Measurements from ENCODE around the gene CHST12.
A peak's percentile ranks its signal among the peaks of the same experiment; 100 is the strongest.

The CHST12 gene

DNA sequence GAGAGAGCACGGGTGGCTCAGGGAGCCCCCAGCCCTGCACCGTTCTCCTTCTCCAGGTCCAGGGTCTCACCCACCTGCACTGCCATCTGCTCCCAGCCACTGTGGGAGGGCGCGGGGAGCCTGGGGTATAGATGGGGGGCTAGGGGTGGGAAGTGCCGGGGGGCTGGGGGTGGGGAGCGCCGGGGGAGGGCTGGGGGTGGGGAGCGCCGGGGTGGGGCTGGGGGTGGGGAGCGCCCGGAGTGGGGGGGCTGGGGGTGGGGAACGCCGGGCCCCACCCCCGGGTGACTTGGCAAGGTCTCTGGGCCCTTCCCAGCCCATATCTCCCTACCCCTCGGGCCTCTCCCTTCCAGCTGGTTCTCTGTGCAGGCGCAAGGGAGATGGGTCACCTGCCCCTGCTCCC lies 72.9 kb downstream of the CHST12 start, which contains the start of gene GRIFIN:
Gene GRIFIN, minus strand, starts transcription at position 101 of the 400 bp plus-strand sequence. Its CDS starts 15 bp downstream, at position 86.
- Histone ChIP-seq H3K27ac (ENCODE audit: low read length) (no peak within 1 kb of the TSS), H3K4me3 (ENCODE audit: low read length) (no peak within 1 kb of the TSS), H3K4me1 (ENCODE audit: low read length) (no peaks in the 10 kb centered on the region), H3K9ac (ENCODE audit: low read length) (no peak within 1 kb of the TSS), H3K9me3 (replicated peaks; ENCODE audit: insufficient read depth, low read length) (no peaks in the 10 kb centered on the region), H3K79me2 (ENCODE audit: low read length) (no peaks in the 10 kb centered on the region), H3K9me2 (replicated peaks; ENCODE audit: insufficient read depth, low read length) (no peaks in the 10 kb centered on the region), H3K4me2 (ENCODE audit: low read depth, low read length) (no peak within 1 kb of the TSS), H2AFZ (ENCODE audit: low read length) (no peak within 1 kb of the TSS), H4K20me1 (ENCODE audit: insufficient read depth, low read length) (no peaks in the 10 kb centered on the region), H3K36me3 (replicated peaks; ENCODE audit: insufficient read depth, low read length) (no peaks in the 10 kb centered on the region), H3F3A (ENCODE audit: insufficient read depth, low read length) (no peaks in the 10 kb centered on the region), H3K27me3 (replicated peaks; ENCODE audit: insufficient read depth, low read length) (peaks cover 66% of the 10 kb centered on the region)
- no peak for DNase-seq
- TF ChIP-seq EZH2 (optimal IDR thresholded peaks at IDR 0.05; ENCODE audit: low read depth, low read length) (no peak), EZH2phosphoT487 (IDR thresholded peaks at IDR 0.05; ENCODE audit: low read length) (no peak)
- TF ChIP-seq, protein P1, sequence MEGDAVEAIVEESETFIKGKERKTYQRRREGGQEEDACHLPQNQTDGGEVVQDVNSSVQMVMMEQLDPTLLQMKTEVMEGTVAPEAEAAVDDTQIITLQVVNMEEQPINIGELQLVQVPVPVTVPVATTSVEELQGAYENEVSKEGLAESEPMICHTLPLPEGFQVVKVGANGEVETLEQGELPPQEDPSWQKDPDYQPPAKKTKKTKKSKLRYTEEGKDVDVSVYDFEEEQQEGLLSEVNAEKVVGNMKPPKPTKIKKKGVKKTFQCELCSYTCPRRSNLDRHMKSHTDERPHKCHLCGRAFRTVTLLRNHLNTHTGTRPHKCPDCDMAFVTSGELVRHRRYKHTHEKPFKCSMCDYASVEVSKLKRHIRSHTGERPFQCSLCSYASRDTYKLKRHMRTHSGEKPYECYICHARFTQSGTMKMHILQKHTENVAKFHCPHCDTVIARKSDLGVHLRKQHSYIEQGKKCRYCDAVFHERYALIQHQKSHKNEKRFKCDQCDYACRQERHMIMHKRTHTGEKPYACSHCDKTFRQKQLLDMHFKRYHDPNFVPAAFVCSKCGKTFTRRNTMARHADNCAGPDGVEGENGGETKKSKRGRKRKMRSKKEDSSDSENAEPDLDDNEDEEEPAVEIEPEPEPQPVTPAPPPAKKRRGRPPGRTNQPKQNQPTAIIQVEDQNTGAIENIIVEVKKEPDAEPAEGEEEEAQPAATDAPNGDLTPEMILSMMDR (IDR thresholded peaks at IDR 0.05; ENCODE audit: low read length): no peak

DNA sequence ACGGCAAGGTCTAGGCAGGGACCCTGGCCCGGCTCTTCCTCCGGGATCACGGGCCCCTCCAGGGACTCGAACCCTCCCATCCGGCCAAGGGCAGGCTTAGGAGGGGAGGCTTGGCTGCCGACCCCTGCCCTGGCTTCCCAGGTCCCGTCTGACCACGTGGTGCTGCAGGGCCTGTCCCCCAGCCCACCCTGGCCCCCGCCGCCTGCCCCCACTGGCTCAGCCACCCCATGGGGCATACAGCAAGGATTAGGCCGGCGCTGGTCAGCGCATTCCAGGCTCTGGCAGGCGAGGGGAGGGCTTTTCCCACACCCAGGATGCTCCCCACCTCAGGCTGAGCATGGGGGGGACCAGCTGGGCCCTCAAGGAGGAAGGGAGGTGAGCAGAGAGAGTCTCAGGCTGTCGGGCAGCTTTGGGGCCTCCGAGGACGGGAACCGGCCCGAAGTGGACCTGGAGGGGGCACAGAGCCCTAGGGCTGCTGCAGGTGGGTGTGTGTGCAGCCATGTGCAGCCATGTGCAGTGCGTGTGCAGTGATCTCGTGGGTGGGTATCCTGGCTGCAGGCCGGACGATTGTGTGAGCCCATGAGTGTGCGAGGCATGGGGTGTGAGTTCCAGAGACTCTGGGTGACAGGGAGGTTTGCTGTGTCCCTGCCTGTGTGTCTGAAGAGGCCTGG lies 73.5 kb downstream of the CHST12 start:
- H3K9ac ChIP-seq (ENCODE audit: low read length): no peak overlapping the region
- H3F3A ChIP-seq (ENCODE audit: insufficient read depth, low read length): no peaks in the 10 kb centered on the region
- H3K27me3 ChIP-seq (replicated peaks; ENCODE audit: insufficient read depth, low read length): peaks cover 66% of the 10 kb centered on the region
- H3K36me3 ChIP-seq (replicated peaks; ENCODE audit: insufficient read depth, low read length): no peaks in the 10 kb centered on the region
- no peaks in the 10 kb centered on the region for H4K20me1 ChIP-seq (ENCODE audit: insufficient read depth, low read length)
- no peak overlapping the region for H2AFZ ChIP-seq (ENCODE audit: low read length)
- no peak for TF ChIP-seq EZH2phosphoT487 (IDR thresholded peaks at IDR 0.05; ENCODE audit: low read length)
- no peak for TF ChIP-seq EZH2 (optimal IDR thresholded peaks at IDR 0.05; ENCODE audit: low read depth, low read length)
- TF ChIP-seq, protein P1 (IDR thresholded peaks at IDR 0.05; ENCODE audit: low read length): no peak
- no peaks in the 10 kb centered on the region for H3K79me2 ChIP-seq (ENCODE audit: low read length)
- no peaks in the 10 kb centered on the region for H3K9me3 ChIP-seq (replicated peaks; ENCODE audit: insufficient read depth, low read length)
- H3K9me2 ChIP-seq (replicated peaks; ENCODE audit: insufficient read depth, low read length): no peaks in the 10 kb centered on the region
- no peaks in the 10 kb centered on the region for H3K4me1 ChIP-seq (ENCODE audit: low read length)
- H3K4me2 ChIP-seq (ENCODE audit: low read depth, low read length): no peak overlapping the region
- H3K4me3 ChIP-seq (ENCODE audit: low read length): no peak overlapping the region
- DNase-seq: no peak
- H3K27ac ChIP-seq (ENCODE audit: low read length): no peak overlapping the region

DNA sequence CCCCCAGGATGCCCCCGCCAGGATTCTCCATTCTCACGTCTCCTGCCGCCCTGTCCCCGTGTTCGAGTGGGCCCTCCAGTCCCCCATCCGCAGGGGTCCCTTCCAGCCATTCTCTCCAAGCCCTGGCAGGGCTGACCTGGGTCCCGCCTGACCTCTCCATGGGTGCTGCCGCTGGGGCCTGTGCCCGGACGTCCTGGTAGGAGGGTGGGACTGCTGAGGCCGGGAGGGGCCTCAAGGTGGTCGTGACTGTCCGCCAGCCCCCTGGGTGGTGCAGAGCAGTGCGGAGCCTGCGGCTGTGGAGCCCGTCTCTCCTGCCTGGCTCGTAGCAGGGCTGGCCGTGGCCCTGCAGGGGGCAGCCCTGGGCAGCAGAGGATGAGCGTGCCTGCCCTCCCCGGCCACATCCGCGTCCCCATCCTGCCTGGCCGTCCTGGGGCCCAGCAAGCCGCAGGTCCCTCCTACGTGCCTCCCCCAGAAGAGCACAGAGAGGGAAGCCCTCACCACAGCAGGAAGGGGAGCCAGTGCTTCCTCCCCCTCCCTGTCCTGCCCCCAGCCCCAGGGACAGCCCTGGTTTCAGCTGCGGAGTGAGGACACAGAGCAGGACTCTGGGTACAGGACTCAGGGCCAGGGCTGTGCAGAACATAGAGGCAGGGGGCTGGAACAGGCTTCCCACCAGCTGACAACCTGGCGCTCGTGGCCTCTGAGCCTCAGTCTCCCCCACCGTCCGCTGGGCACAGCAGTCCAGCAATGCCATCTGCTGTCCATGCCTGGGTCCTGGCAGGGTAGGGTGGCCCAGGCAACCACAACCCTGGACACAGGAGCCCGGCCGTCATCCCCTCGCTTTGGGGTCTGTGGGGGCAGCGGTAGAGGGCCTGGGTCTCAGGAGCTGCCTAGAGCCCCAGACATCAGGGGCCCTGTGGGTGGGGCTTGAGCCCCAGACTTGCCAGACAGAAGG lies 74.3 kb downstream of the CHST12 start:
- Histone ChIP-seq H4K20me1 (ENCODE audit: insufficient read depth, low read length) (no peaks in the 10 kb centered on the region), H3K9me2 (replicated peaks; ENCODE audit: insufficient read depth, low read length) (no peaks in the 10 kb centered on the region), H3K36me3 (replicated peaks; ENCODE audit: insufficient read depth, low read length) (no peaks in the 10 kb centered on the region), H3K27me3 (replicated peaks; ENCODE audit: insufficient read depth, low read length) (peaks cover 72% of the 10 kb centered on the region), H3K4me3 (ENCODE audit: low read length) (no peak overlapping the region), H2AFZ (ENCODE audit: low read length) (no peak overlapping the region), H3K9ac (ENCODE audit: low read length) (no peak overlapping the region), H3F3A (ENCODE audit: insufficient read depth, low read length) (no peaks in the 10 kb centered on the region), H3K4me1 (ENCODE audit: low read length) (no peaks in the 10 kb centered on the region), H3K27ac (ENCODE audit: low read length) (no peak overlapping the region), H3K9me3 (replicated peaks; ENCODE audit: insufficient read depth, low read length) (no peaks in the 10 kb centered on the region), H3K79me2 (ENCODE audit: low read length) (no peaks in the 10 kb centered on the region), H3K4me2 (ENCODE audit: low read depth, low read length) (peak overlapping the region; percentile 10; the same call in 1 of the 2 replicates)
- DNase-seq: peak; percentile 25
- no peak for TF ChIP-seq EZH2phosphoT487 (IDR thresholded peaks at IDR 0.05; ENCODE audit: low read length)
- TF ChIP-seq EZH2 (optimal IDR thresholded peaks at IDR 0.05; ENCODE audit: low read depth, low read length): no peak
- TF ChIP-seq, protein P1 (IDR thresholded peaks at IDR 0.05; ENCODE audit: low read length): peak; percentile 48

All from MM.1S (cell line).